ELF-1 (cell line): ENCODE measurements around the gene CALB2.

ENCODE experiments used
- DNase-seq: peaks from one replicate; pipeline ENCODE4 v3.0.0-alpha.2; 2016; ENCODE audit warnings: low read depth, low spot score

The CALB2 gene

GRCh38 chr16:71426069-71426879, 67.8 kb downstream of the CALB2 start:
- DNase-seq: peak; percentile 96

- DNase-seq: no peak
Measured at GRCh38 chr16:71426880-71427615, 68.5 kb downstream of the CALB2 start.

- no peak for DNase-seq
Measured at GRCh38 chr16:71428385-71428784, 69.9 kb downstream of the CALB2 start.

- no peak for DNase-seq
Measured at GRCh38 chr16:71428883-71429282, 70.4 kb downstream of the CALB2 start.

DNA sequence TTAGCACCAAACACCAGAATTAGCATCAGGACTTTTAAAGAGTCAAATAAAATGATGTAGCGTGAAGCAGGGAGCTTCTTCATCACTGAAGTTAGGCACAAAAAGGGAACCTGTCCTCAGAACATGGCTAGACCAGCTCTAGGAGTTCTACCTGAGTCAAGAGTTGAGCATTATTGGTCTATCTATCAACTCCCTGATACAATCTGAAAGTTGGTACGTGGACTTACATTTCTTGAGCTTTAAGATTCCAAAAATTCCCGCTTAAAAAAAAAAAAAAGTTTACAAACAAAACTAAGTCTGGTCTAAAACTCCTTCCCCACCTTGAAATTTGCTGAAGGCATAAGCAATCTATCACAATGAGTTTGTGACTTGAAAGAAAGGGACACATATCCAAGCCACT, 71.1 kb downstream of the CALB2 start:
- no peak for DNase-seq

DNA sequence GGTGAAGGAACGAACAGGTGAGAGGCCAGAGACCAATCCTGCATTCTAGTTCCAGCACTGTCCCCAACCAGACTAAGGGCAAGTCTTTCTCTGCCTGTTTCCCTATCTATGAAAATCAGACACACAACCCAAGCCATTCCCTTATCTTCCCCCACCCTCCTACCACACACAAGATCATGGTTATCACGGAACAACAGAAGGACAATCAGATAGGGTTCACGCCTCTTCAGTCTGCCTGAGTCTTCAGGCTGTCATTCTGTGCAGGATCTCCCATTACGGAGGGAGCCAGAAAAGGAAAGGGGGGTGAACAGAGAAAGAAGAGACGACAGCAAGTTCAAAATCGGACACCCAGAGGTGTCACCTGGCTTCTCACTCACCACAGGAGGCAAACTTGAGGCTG, 72.2 kb downstream of the CALB2 start:
- no peak for DNase-seq

DNA sequence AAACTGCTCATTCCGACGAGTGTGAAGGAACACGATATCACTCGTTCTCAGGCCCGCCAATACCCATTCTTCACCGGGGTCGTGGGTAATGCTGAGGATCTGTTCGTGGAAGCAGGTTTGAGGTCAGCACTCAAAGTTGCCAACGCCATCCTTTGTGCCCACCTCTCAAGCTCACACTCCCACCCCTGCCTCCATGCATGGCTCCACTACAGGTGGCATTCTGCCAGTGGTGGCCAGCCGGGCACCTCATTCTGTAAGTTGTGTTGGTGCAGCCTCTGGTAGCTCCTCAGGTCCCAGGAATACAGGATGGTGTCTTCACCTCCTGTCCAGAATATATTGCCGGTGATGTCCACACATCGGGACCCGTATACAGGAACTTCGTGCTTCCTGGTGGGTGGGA, 72.7 kb downstream of the CALB2 start:
- no peak for DNase-seq

- DNase-seq: no peak
Measured at GRCh38 chr16:71431991-71432390, 73.5 kb downstream of the CALB2 start.

- no peak for DNase-seq
Measured at GRCh38 chr16:71432906-71433305, 74.4 kb downstream of the CALB2 start.

DNA sequence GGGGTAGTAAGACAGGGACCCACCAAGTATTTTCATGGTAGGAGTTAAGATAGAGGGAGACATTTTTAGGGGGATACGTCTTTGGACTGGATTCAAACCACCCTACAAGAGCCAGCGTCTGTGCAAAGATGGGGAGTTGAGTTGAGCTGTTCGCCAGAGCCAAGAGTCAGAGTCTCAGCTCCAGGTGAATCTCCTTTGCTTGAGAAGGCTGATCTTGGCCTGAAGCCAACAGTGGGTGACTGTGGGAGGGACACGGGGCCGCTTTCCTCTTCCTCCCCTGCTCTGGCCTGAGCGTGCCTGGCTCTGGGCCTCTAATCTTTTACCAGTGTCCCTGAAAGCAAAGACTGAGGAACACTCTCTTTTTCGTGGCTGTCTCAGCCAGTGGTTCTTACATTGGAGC, 78.0 kb downstream of the CALB2 start:
- DNase-seq: no peak

- no peak for DNase-seq
Measured at GRCh38 chr16:71439523-71439922, 81.0 kb downstream of the CALB2 start.
